ENCODE data around the gene CD93. TPM values are rescaled to one million over a fixed set of nuclear protein-coding genes. Genes with fewer than 3 reads are reported as not detected.

Gene CD93
- total RNA-seq, 4 donors from 2014 or later = 17.3 to 22.2 (median 21.1) TPM

- H3K4me3 ChIP-seq = no peak overlapping the region
- TF ChIP-seq POLR2A (IDR thresholded peaks at IDR 0.05) (no peak), CTCF (IDR thresholded peaks at IDR 0.05 in 4 of 5, conservative IDR thresholded peaks at IDR 0.05 in 1 of 5) (no peak)
- no peaks in the 10 kb centered on the region for H3K9me3 ChIP-seq
- intact Hi-C loops (cut with DNase I; ENCODE audit: low total_unique reads) = no loop called here
- H3K27me3 ChIP-seq = no peaks in the 10 kb centered on the region
- H3K27ac ChIP-seq = no peak overlapping the region
- peaks cover 0 to 16% of the 10 kb centered on the region in 2 donors for H3K4me1 ChIP-seq
- no peaks in the 10 kb centered on the region for H3K36me3 ChIP-seq
- in situ Hi-C loops (cut with MboI; ENCODE audit: low sequenced_read_pairs in 4 of 4) = no loop called here
- no peak for DNase-seq
- ATAC-seq = peak in 1 of 2 donors; percentile 7
These were observed 13.9 kb upstream of the CD93 start for GRCh38 chr20:23099791-23100719.

GRCh38 chr20:23097636-23098580 lies 11.8 kb upstream of the CD93 start:
- Histone ChIP-seq H3K4me1 (peaks cover 6 to 7% of the 10 kb centered on the region in 2 donors), H3K36me3 (no peaks in the 10 kb centered on the region), H3K4me3 (no peak overlapping the region), H3K27ac (no peak overlapping the region), H3K27me3 (no peaks in the 10 kb centered on the region), H3K9me3 (no peaks in the 10 kb centered on the region)
- intact Hi-C loops (cut with DNase I; ENCODE audit: low total_unique reads) = no loop called here
- TF ChIP-seq CTCF (IDR thresholded peaks at IDR 0.05 in 4 of 5, conservative IDR thresholded peaks at IDR 0.05 in 1 of 5) = no peak
- TF ChIP-seq POLR2A (IDR thresholded peaks at IDR 0.05) = no peak
- peak in 1 of 2 donors; percentile 10 for DNase-seq
- ATAC-seq = no peak
- in situ Hi-C loops (cut with MboI; ENCODE audit: low sequenced_read_pairs in 4 of 4) = no loop called here

GRCh38 chr20:23096986-23097520 lies 10.9 kb upstream of the CD93 start:
- H3K36me3 ChIP-seq = no peaks in the 10 kb centered on the region
- DNase-seq (no peak), ATAC-seq (no peak)
- intact Hi-C loops (cut with DNase I; ENCODE audit: low total_unique reads) = no loop called here
- H3K4me1 ChIP-seq = peaks cover 12 to 15% of the 10 kb centered on the region in 2 donors
- H3K27ac ChIP-seq = no peak overlapping the region
- no peak overlapping the region for H3K4me3 ChIP-seq
- TF ChIP-seq POLR2A (IDR thresholded peaks at IDR 0.05) = no peak
- TF ChIP-seq CTCF (IDR thresholded peaks at IDR 0.05 in 4 of 5, conservative IDR thresholded peaks at IDR 0.05 in 1 of 5) = no peak
- H3K9me3 ChIP-seq = no peaks in the 10 kb centered on the region
- in situ Hi-C loops (cut with MboI; ENCODE audit: low sequenced_read_pairs in 4 of 4) = no loop called here
- no peaks in the 10 kb centered on the region for H3K27me3 ChIP-seq

- Histone ChIP-seq H3K4me3 (no peak overlapping the region), H3K27me3 (no peaks in the 10 kb centered on the region), H3K27ac (no peak overlapping the region), H3K4me1 (peaks cover 18 to 23% of the 10 kb centered on the region in 2 donors), H3K9me3 (no peaks in the 10 kb centered on the region), H3K36me3 (no peaks in the 10 kb centered on the region)
- in situ Hi-C loops (cut with MboI; ENCODE audit: low sequenced_read_pairs in 4 of 4) = no loop called here
- DNase-seq (no peak), ATAC-seq (no peak)
- intact Hi-C loops (cut with DNase I; ENCODE audit: low total_unique reads) = no loop called here
- TF ChIP-seq CTCF (IDR thresholded peaks at IDR 0.05 in 4 of 5, conservative IDR thresholded peaks at IDR 0.05 in 1 of 5) (no peak), POLR2A (IDR thresholded peaks at IDR 0.05) (no peak)
These were observed 10.0 kb upstream of the CD93 start for GRCh38 chr20:23096097-23096496.
